ENCODE data around the gene MSI1.

MSI1 gene

GRCh38 chr12:120367924-120368788, 808 bp downstream of the MSI1 start:
- no peak for DNase-seq
- TF ChIP-seq POLR2A (IDR thresholded peaks at IDR 0.05; ENCODE audit: low read length): no peak
- TF ChIP-seq GATA1 (IDR thresholded peaks at IDR 0.05; ENCODE audit: low read depth, low read length): no peak

- DNase-seq: peak in 1 of 2 experiments; percentile 6
- TF ChIP-seq GATA1 (IDR thresholded peaks at IDR 0.05; ENCODE audit: low read depth, low read length): no peak
- no peak for TF ChIP-seq POLR2A (IDR thresholded peaks at IDR 0.05; ENCODE audit: low read length)
Observed at GRCh38 chr12:120367233-120367923, 1.6 kb downstream of the MSI1 start.

- TF ChIP-seq GATA1 (IDR thresholded peaks at IDR 0.05; ENCODE audit: low read depth, low read length) (no peak), POLR2A (IDR thresholded peaks at IDR 0.05; ENCODE audit: low read length) (no peak)
Observed at GRCh38 chr12:120366845-120367232, 2.1 kb downstream of the MSI1 start.

GRCh38 chr12:120366341-120366705, 2.6 kb downstream of the MSI1 start:
- TF ChIP-seq GATA1 (IDR thresholded peaks at IDR 0.05; ENCODE audit: low read depth, low read length) (no peak), POLR2A (IDR thresholded peaks at IDR 0.05; ENCODE audit: low read length) (no peak)
- DNase-seq: no peak

More at GRCh38 chr12:120366845-120367232, 2.1 kb downstream of the MSI1 start:
- DNase-seq: no peak

- no peak for TF ChIP-seq POLR2A (IDR thresholded peaks at IDR 0.05; ENCODE audit: low read length)
- no peak for TF ChIP-seq GATA1 (IDR thresholded peaks at IDR 0.05; ENCODE audit: low read depth, low read length)
- no peak for DNase-seq
Observed at GRCh38 chr12:120365675-120366340, 3.2 kb downstream of the MSI1 start.

- DNase-seq: no peak
- TF ChIP-seq POLR2A (IDR thresholded peaks at IDR 0.05; ENCODE audit: low read length) (no peak), GATA1 (IDR thresholded peaks at IDR 0.05; ENCODE audit: low read depth, low read length) (no peak)
Observed at GRCh38 chr12:120364487-120364886, 4.5 kb downstream of the MSI1 start.

GRCh38 chr12:120363274-120363855, 5.6 kb downstream of the MSI1 start:
- no peak for DNase-seq
- TF ChIP-seq POLR2A (IDR thresholded peaks at IDR 0.05; ENCODE audit: low read length) (no peak), GATA1 (IDR thresholded peaks at IDR 0.05; ENCODE audit: low read depth, low read length) (no peak)

- TF ChIP-seq GATA1 (IDR thresholded peaks at IDR 0.05; ENCODE audit: low read depth, low read length): no peak
- TF ChIP-seq POLR2A (IDR thresholded peaks at IDR 0.05; ENCODE audit: low read length): no peak
- no peak for DNase-seq
Observed at GRCh38 chr12:120362516-120363273, 6.3 kb downstream of the MSI1 start.

GRCh38 chr12:120361506-120362208, 7.3 kb downstream of the MSI1 start:
- DNase-seq: peak; percentile 31 to 46
- TF ChIP-seq POLR2A (IDR thresholded peaks at IDR 0.05; ENCODE audit: low read length) (no peak), GATA1 (IDR thresholded peaks at IDR 0.05; ENCODE audit: low read depth, low read length) (no peak)

- TF ChIP-seq POLR2A (IDR thresholded peaks at IDR 0.05; ENCODE audit: low read length): no peak
- no peak for TF ChIP-seq GATA1 (IDR thresholded peaks at IDR 0.05; ENCODE audit: low read depth, low read length)
- no peak for DNase-seq
Observed at GRCh38 chr12:120359128-120359527, 9.8 kb downstream of the MSI1 start.

- TF ChIP-seq GATA1 (IDR thresholded peaks at IDR 0.05; ENCODE audit: low read depth, low read length) (no peak), POLR2A (IDR thresholded peaks at IDR 0.05; ENCODE audit: low read length) (no peak)
- DNase-seq: no peak
Observed at GRCh38 chr12:120358412-120359100, 10.4 kb downstream of the MSI1 start.

GRCh38 chr12:120357104-120357503, 11.9 kb downstream of the MSI1 start:
- TF ChIP-seq POLR2A (IDR thresholded peaks at IDR 0.05; ENCODE audit: low read length) (no peak), GATA1 (IDR thresholded peaks at IDR 0.05; ENCODE audit: low read depth, low read length) (no peak)
- DNase-seq: no peak

Measured in erythroblast (primary cell).